D721Med (cell line): Measurements from ENCODE around the gene CD300A.

Experiments used
- DNase-seq: peaks from one replicate; pipeline ENCODE4 v3.0.0; 2011; ENCODE audit warnings: low spot score; ENCODE audit not compliant: insufficient read length
- FAIRE-seq: peaks from 2 replicates; lab custom pipeline; 2011; peaks lifted over from hg19 to GRCh38; lab: Jason Lieb, UNC
- CTCF ChIP-seq: IDR thresholded peaks from 2 replicates; pipeline ENCODE4 v1.5.1; 2012; ENCODE audit warnings: mild to moderate bottlenecking, control low read depth; ENCODE audit not compliant: insufficient read depth; ENCODE audit errors: missing control alignments

Gene CD300A

DNA sequence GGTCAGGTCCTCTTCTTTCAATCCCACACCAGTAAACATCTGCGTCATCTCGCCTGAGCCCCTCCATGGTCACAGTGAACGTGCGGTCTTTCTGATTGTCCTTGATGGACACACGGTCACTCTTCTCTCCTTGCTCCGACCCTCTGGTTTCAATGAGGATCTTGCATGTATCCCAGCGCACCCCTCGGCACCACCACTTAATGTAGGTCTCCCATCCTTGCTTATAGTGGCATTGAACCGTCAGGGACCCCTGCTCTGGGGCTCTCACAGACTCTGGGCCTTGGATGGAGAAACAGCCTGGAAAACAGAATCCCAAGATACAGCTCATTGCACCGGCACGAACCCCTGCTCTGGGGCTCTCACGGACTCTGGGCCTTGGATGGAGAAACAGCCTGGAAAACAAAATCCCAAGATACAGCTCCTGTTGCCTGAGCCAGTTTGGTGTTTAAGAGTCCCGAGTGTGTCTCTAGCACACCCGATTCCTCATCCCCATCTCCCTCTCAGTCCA lies 59.4 kb downstream of the CD300A start:
- no peak for DNase-seq
- no peak for FAIRE-seq
- no peak for TF ChIP-seq CTCF

- DNase-seq: no peak
- no peak for TF ChIP-seq CTCF
- FAIRE-seq: no peak
Measured at GRCh38 chr17:74526681-74527080, 60.2 kb downstream of the CD300A start.

GRCh38 chr17:74527081-74527480 lies 60.6 kb downstream of the CD300A start:
- FAIRE-seq (no peak), DNase-seq (no peak)
- no peak for TF ChIP-seq CTCF

GRCh38 chr17:74527756-74528155 lies 61.3 kb downstream of the CD300A start:
- FAIRE-seq (no peak), DNase-seq (no peak)
- no peak for TF ChIP-seq CTCF

DNA sequence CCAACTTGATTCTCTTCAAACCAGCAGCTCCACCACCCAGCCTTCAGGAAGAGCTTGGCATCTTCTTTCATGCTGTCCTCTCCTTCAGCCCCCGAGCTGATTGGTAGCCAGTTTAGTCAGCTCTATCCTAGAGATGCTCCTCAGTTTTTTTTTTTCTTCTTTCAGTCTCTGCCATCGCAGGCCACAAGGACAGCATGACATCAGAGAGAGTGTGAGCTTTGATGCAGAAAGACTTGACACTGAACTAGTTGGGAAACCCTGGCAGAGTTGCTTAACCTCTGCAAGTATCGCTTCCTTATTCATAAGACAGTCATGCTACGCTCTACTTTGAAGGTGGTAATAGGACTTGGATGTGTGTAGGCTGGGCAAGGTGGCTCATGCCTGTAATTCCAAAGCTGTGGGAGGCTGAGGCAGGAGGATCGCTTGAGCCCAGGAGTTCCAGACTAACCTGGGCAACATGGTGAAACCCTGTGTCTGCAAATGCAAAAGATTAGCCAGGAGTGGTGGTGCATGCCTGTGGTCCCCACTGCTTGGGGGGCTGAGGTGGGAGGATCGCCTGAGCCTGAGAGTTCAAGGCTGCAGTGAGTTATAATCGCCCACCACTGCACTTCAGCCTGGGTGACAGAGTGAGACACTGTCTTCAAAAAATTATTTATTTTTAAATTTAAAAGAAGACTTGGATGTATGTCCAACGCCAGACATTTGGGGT lies 62.2 kb downstream of the CD300A start:
- DNase-seq: no peak
- TF ChIP-seq CTCF: no peak
- no peak for FAIRE-seq

GRCh38 chr17:74529243-74529642 lies 62.8 kb downstream of the CD300A start:
- no peak for TF ChIP-seq CTCF
- no peak for FAIRE-seq

GRCh38 chr17:74530831-74531150 lies 64.4 kb downstream of the CD300A start:
- DNase-seq (no peak), FAIRE-seq (no peak)
- no peak for TF ChIP-seq CTCF

More at GRCh38 chr17:74529243-74529642, 62.8 kb downstream of the CD300A start:
- no peak for DNase-seq
